SJSA1 (cell line): ENCODE measurements around the gene SRSF10. TPM values are rescaled to one million over a fixed set of nuclear protein-coding genes. Genes with fewer than 3 reads are reported as not detected.
"Not testable (repeated sequence)": the region's sequence is repeated elsewhere in the genome, so short reads cannot be mapped to it uniquely, and the experiment has no call there.

Experiments used
- DNase-seq, 2 experiments: peaks; one replicate each; pipeline ENCODE4 v3.0.0-alpha.2; 2015 to 2020; ENCODE audit warnings: low spot score in 2 of 2, low read depth in 1 of 2
- H3K27ac ChIP-seq: fragments of 250-450 bp; sonication (Bioruptor Pico); 2 replicates; pipeline ENCODE4 v1.5.1; 2020; ENCODE audit warnings: mild to moderate bottlenecking, moderate library complexity
- H3K27me3 ChIP-seq: fragments of 250-450 bp; sonication (Bioruptor Pico); replicated peaks from 2 replicates; pipeline ENCODE4 v1.5.1; 2020; ENCODE audit warnings: mild to moderate bottlenecking, moderate library complexity
- H3K36me3 ChIP-seq: fragments of 250-450 bp; sonication (Bioruptor Pico); 2 replicates; pipeline ENCODE4 v1.5.1; 2020; ENCODE audit warnings: mild to moderate bottlenecking
- H3K4me1 ChIP-seq: fragments of 250-450 bp; sonication (Bioruptor Pico); replicated peaks from 2 replicates; pipeline ENCODE4 v1.6.1; 2021; ENCODE audit warnings: mild to moderate bottlenecking
- H3K4me3 ChIP-seq: fragments of 250-450 bp; sonication (Bioruptor Pico); 2 replicates; pipeline ENCODE4 v1.5.1; 2020; ENCODE audit warnings: mild to moderate bottlenecking
- H3K9me3 ChIP-seq: fragments of 250-450 bp; sonication (Bioruptor Pico); replicated peaks from 2 replicates; pipeline ENCODE4 v1.5.1; 2020; ENCODE audit warnings: mild to moderate bottlenecking
- total RNA-seq: library from RNA; depleted of rRNA; stranded (reverse); fragments of >200 nt; shearing (Covaris generic); gene quantifications from 2 replicates; pipeline ENCODE4 v1.2.3, GENCODE V29; 2014; rRNA removed

The SRSF10 gene
- total RNA-seq: 145 and 147 TPM in 2 replicates

DNA sequence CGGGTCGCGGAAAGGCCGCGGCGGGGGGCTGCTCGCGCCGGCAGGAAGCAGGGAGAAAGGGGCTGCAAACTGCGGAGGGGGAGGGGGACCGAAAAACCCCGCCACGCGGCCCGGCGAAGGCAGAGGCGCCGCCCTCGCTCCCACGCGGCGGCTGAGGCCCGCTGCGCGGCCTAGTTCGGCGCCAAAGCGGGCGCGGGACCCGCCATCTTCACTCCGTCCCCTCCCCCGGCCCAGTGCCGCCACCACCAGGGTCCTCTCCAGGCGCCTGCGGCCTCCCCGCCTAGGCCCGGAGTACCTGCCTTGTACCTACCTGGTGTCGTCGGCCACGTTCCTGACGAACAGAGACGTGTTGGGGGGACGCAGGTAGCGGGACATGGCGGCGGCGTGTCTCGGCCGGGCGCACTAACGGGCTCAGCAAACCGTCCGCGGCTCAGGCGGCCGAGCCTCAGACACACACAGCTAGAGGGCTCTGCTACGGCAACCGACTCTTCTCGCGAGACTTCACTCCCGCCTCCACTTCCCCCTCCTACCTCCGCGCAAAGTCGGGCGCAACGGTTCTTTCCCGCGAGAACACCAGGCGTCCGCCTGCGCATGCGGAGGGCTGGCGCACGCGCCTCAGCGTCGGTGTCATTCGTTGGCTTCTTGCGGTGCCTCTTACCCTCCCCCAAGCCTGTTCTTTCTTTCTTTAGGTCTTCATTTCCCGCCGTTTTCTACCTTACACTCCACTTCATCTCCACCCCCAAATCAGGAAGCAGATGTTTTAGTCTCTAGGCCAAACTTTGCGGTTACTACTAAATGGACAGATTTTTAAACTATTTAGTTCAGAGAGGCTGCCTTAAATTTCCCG lies at the start of gene SRSF10:
Gene SRSF10, minus strand, starts transcription at position 447 of the 847 bp plus-strand sequence. Its CDS starts 72 bp downstream, at position 375.
- no peaks in the 10 kb centered on the region for H3K27me3 ChIP-seq

DNA sequence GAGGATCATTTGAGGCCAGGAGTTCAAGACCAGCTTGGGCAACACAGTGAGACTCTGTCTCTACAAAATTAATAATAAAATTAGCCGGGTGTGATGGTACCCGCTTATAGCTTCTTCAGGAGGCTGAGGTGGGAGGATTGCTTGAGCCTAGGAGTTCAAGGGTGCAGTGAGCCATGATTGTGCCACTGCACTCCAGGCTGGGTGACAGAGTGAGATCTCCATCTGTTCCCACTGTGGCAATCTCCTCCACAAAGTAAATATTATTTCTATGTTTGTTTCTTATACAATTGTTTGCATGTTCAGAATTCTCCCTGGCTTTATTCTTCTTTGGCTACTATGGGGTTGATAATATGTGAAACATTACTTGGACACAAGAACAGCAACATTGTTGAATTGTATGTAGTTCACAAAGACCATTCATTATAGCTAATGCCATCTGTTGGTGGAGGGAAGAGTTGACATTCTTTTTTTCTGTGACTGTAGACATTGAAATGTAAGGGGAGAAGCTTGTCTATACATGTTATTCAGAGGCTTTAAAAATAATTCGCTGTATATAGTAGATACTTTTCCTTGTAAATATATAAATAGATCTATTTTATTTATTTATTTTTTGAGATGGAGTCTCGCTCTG lies 47.8 kb upstream of the SRSF10 start:
- Histone ChIP-seq H3K4me3 (no peak overlapping the region), H3K27ac (no peak overlapping the region), H3K9me3 (no peaks in the 10 kb centered on the region), H3K36me3 (no peaks in the 10 kb centered on the region), H3K4me1 (peaks cover 1% of the 10 kb centered on the region), H3K27me3 (no peaks in the 10 kb centered on the region)
- peak in 1 of 2 experiments; percentile 45 for DNase-seq

More for the DNA sequence above, at the start of gene SRSF10:
- peak; percentile 99 for DNase-seq
- Histone ChIP-seq H3K4me3 (peak within 1 kb of the TSS; percentile 90), H3K36me3 (peaks cover 49% of the 10 kb centered on the region), H3K27ac (peak within 1 kb of the TSS; percentile 96), H3K9me3 (no peaks in the 10 kb centered on the region), H3K4me1 (peaks cover 29% of the 10 kb centered on the region)

DNA sequence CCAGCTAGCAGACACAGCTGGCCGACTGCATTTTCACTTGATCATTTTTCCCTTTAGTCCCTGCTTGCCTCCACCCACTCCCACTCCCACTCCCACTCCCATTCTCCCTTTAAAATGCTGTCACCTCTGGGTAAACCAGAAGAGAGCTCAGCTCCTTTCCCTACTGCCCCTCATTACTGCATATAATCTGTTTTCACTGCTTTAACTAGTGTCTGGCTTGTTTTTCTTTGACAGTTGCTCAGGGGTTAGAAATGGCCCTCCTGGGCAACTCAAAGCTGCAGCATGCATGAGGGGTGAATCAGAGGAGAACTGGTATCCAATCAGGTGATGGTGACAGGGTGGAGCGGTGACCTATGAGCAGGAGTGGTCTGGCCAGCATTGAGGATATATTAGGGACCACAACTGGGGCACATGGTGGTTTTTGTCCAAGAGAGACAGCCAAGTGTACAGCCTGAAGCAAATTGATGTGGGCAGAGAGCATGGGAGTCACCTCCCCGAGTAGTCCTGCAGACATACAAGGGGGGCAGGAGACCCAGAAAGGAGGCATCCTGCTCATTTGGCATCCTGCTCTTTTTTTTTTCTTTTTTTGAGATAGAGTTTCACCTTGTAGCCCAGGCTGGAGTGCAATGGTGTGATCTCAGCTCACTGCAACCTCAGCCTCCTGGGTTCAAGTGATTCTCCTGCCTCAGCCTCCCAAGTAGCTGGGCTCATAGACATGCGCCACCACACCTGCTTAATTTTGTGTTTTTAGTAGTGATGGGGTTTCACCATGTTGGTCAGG lies 42.6 kb upstream of the SRSF10 start:
- H3K4me3 ChIP-seq: no peak overlapping the region

DNA sequence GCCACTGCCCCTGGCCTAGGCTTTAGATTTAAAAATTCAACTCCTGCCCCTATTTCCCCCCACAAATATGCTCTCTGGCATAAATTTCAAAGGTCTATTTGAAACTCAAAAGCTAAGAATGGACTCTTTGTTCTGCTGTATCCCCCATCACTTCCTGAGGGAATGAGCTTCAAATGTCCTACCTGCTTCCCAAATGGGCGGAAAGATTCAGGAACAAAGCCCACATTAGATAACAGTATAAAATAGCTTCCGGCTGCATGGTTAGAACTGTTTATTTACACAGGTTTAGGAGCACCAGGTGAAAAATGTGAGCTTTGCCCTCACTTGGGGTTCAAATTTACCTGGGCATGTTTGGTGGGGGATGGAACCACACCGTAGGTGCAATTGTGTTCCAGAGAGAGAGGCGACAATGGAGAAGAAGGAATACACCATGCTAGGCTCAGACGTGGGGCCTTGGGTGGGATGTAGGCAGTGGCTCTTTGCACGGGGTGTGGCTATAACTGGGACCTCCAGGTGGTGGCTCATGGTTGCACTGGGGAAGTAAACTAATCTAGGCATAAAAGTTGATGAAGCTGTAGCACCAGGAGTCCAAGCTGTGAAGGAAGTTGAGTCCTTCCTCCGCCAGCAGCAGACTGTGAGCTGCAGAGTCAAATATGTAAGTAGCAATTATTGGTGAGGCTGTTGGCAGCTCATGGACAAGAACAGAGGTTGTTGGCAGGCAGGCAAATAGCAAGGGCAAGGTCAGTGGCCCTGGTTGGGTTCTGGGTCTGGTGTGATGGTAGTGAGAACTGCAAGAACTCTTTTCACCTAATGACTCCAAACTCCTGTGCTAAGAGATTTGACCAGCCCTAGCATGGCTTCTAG lies 41.5 kb upstream of the SRSF10 start:
- no peak overlapping the region for H3K4me3 ChIP-seq
- H3K36me3 ChIP-seq: no peaks in the 10 kb centered on the region
- no peaks in the 10 kb centered on the region for H3K9me3 ChIP-seq
- H3K27ac ChIP-seq: peak overlapping the region; percentile 62
- DNase-seq: no peak
- H3K27me3 ChIP-seq: no peaks in the 10 kb centered on the region
- peaks cover 48% of the 10 kb centered on the region for H3K4me1 ChIP-seq

More for the DNA sequence above, 42.6 kb upstream of the SRSF10 start:
- no peaks in the 10 kb centered on the region for H3K9me3 ChIP-seq
- DNase-seq: peak; percentile 52 to 71
- peak overlapping the region; percentile 62 for H3K27ac ChIP-seq
- H3K36me3 ChIP-seq: no peaks in the 10 kb centered on the region
- H3K4me1 ChIP-seq: peaks cover 38% of the 10 kb centered on the region
- H3K27me3 ChIP-seq: no peaks in the 10 kb centered on the region

DNA sequence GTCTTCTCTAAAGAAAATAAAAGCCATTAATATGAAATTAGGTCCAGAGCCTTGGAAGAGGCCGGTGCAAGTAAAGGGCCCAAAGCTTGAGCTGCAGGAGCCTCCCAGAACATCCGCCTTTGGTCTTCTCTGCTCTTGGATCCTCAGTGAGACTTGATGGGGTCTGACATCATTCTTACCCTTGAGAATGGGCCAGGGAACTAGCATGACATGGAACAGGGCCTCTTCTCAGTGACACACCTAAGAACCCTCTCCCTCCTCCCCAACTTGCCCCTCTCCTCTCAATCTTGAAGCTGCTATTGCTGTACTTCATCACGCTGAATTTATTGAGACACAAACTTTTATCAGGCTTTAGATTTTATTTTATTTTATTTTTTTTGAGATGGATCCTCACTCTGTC lies 40.3 kb upstream of the SRSF10 start:
- Histone ChIP-seq H3K27me3 (no peaks in the 10 kb centered on the region), H3K9me3 (no peaks in the 10 kb centered on the region), H3K27ac (peak overlapping the region; percentile 91; the same call in 1 of the 2 replicates), H3K4me1 (peaks cover 49% of the 10 kb centered on the region), H3K36me3 (no peaks in the 10 kb centered on the region), H3K4me3 (no peak overlapping the region)
- DNase-seq: no peak

DNA sequence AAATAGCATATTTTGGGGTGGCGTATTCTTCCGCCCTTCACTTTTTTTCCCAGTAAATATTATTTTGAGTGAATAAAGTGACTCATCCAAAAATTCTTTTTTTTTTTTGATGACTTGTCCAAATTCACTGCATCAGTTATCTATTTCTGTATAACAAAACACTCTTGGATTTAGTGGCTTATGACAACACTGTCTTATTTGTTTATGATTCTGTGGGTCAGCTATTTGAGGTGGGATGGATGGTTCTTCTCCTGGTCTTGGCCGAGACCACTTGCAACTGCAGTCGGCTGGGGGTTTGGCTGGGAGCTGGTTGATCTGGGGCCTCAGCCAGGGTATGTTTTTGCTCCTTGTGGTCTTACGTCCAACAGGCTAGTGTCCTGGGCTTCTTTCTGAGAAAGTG lies 39.9 kb upstream of the SRSF10 start:
- no peak overlapping the region for H3K4me3 ChIP-seq
- H3K36me3 ChIP-seq: no peaks in the 10 kb centered on the region
- H3K27me3 ChIP-seq: no peaks in the 10 kb centered on the region
- H3K4me1 ChIP-seq: peaks cover 49% of the 10 kb centered on the region
- no peak for DNase-seq
- no peaks in the 10 kb centered on the region for H3K9me3 ChIP-seq
- peak overlapping the region; percentile 91 for H3K27ac ChIP-seq

DNA sequence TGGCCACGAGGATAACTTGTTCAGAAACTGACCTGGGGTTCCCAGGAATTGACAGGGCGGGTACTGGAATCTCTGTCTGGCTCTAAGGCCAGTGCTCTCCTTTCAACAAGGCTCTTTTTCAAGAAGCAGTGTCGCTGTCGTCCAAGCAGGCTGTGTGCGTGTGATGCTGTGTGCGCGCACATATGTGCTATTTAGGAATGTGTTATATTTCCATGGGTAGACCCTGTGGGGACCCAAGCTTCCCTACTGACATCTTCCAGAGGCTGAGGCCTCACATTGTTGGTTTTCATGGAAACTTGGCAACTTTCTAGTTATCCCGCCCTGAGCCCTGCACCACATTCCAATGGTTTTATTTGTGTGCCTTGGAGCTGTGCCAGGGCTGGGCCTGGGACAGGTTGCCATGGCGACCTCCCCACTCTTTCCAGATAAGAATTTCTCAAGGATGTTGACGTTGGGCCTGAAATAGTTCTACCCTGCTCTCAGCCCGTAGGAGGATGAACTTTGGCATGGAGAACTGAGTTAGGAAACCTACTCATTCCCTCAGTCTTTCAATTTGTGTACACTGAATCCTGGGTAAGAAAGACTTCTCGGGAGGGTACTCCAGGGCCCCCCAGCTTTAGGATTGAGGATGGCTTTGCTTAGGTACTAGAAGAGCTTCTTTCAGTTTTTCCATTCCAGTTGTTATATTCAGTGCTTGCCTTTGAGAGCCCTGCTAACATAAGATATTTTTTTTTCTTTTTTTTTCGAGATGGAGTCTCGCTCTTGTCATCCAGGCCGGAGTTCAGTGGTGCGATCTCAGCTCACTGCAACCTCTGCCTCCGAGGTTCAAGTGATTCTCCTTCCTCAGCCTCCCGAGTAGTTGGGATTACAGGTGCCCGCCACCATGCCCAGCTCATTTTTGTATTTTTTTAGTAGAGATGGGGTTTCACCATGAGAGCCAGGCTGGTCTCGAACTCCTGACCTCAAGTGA lies 38.8 kb upstream of the SRSF10 start:
- Histone ChIP-seq H3K36me3 (no peaks in the 10 kb centered on the region), H3K4me1 (peaks cover 49% of the 10 kb centered on the region), H3K9me3 (no peaks in the 10 kb centered on the region), H3K27me3 (no peaks in the 10 kb centered on the region), H3K4me3 (no peak overlapping the region), H3K27ac (peak overlapping the region; percentile 91)
- DNase-seq: peak; percentile 95 to 98

DNA sequence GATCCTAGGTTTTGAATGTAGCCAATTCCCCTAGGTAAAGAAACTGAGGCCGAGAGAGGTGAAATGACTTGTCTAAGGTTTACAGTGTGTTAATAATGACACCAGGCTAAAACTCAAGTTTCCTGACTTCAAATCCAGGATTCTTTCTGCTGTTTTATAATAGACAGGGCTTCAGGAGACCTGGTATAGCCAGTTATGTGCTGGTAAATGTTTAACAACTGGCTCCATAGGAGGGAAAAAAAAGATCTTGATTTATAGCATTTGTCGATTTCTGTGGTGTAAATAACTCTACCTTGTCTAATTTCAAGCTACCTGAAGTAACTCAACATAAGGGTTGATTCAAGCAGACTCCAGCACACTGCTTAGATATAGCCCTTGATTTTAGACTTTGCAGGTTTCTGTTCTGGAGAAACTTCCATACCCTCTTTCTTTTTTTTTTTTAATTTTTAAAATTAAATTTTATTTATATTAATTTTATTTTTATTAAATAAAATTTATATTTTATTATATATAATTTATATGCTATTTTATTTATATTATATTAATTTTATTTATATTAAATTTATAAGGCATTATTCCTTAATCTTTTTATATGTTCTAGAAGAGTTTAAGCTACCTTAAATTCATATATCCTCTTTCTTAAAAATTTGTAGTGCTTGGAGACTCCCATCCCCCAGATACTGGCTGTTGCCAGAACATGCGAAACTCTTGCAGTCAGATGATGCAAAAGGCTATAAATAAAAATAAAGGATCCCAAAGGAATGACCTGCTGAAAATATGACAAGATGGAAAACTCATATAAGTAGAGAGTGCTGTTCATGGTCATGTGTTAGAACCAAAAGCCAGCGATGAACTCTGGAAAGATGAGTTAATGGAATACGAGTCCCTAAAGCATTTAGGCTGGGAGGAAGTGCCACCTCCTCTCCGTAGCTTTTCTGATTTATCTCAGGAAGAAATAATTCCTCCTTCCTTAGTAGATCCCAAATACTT lies 35.4 kb upstream of the SRSF10 start:
- Histone ChIP-seq H3K27me3 (no peaks in the 10 kb centered on the region), H3K9me3 (no peaks in the 10 kb centered on the region), H3K4me3 (no peak overlapping the region), H3K27ac (no peak overlapping the region), H3K36me3 (no peaks in the 10 kb centered on the region), H3K4me1 (peaks cover 35% of the 10 kb centered on the region)
- no peak for DNase-seq

DNA sequence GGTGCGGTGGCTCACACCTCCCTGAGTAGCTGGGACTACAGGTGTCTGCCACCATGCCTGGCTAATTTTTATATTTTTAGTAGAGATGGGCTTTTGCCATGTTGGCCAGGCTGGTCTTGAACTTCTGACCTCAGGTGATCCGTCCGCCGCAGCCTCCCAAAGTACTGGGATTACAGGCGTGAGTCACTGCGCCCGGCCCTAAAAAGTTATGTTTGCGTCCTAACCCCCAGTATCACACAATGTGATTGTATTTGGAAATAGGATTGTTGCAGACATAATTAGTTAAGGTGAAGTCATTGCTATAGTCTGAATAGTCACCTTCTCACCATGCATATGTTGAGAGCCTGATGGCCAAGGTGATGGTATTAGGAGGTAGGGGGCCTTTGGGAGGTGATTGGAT lies 32.8 kb upstream of the SRSF10 start:
- not testable (repeated sequence) for H3K4me3 ChIP-seq, H3K27ac ChIP-seq, DNase-seq, H3K9me3 ChIP-seq, H3K27me3 ChIP-seq, H3K36me3 ChIP-seq
- peaks cover 16% of the 10 kb centered on the region for H3K4me1 ChIP-seq

DNA sequence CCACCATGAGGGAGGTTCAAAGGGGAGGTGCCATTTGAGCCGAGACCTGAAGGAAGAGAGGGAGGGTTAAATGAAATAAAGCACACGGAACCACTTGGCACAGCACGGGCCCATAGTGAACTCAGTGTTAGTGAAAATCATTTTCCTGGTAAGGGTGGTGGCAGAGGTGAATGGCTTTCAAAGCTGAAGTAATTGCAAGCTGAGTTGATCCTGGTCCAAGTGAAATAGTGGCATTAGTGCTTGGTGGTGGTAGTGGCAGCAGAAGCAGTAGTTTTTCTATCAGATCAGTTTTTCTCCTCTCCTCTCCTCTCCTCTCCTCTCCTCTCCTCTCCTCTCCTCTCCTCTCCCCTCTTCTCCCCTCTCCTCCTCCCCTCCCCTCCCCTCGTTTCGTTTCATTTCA lies 30.5 kb upstream of the SRSF10 start:
- H3K4me1 ChIP-seq: peaks cover 5% of the 10 kb centered on the region; the same call in 1 of the 2 replicates
- H3K27ac ChIP-seq: no peak overlapping the region
- H3K9me3 ChIP-seq: no peaks in the 10 kb centered on the region
- DNase-seq: no peak
- H3K36me3 ChIP-seq: no peaks in the 10 kb centered on the region
- H3K4me3 ChIP-seq: no peak overlapping the region
- H3K27me3 ChIP-seq: no peaks in the 10 kb centered on the region

DNA sequence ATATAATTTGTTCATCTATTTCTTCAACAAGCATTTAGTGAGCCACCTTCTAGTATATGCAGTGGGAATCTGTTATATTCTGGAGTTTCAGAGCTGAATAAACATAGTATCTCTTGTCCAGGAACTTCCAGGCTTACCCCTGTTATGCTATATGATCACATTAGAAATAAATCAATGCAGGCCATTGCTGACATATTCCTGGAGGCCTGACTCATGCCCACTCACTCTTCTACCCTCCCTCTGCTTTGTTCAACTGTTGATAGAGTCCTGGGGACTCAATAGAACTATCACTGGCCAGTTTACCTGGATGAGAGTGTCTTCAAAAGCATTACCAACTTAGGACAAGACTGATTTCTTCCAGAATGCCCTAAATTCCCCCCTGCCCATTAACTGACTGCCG lies 29.3 kb upstream of the SRSF10 start:
- H3K4me3 ChIP-seq: no peak overlapping the region
- no peaks in the 10 kb centered on the region for H3K9me3 ChIP-seq
- no peak overlapping the region for H3K27ac ChIP-seq
- H3K36me3 ChIP-seq: no peaks in the 10 kb centered on the region
- no peaks in the 10 kb centered on the region for H3K27me3 ChIP-seq
- H3K4me1 ChIP-seq: peaks cover 5% of the 10 kb centered on the region; the same call in 1 of the 2 replicates
- DNase-seq: peak in 1 of 2 experiments; percentile 9
